Measurements from ENCODE around the gene MAML3.

MAML3 gene

DNA sequence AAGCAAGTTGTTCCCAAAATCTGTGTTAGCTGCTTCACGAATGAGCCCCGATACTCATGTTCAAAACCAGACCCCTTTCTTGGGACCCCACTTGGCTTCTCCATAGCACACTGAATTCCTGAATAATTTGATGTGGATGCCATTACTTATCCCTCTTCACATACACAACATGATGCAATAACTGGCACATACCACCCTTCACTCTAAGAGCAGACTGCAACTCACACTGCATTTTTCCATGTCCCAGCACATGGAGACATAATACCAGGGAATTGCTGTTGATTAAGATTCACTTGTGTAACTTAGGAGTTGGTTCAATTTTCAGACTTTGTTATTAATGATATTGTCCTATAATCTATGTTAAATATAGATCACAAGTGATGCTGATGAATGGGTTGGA, 213.4 kb downstream of the MAML3 start:
- Histone ChIP-seq H3K4me3 (ENCODE audit: severe bottlenecking) (no peak overlapping the region), H3K27ac (ENCODE audit: poor library complexity, severe bottlenecking) (no peak overlapping the region), H3K36me3 (ENCODE audit: low read depth) (no peaks in the 10 kb centered on the region), H3K9me3 (ENCODE audit: severe bottlenecking) (no peaks in the 10 kb centered on the region), H3K4me1 (ENCODE audit: insufficient read depth, poor library complexity, severe bottlenecking) (no peaks in the 10 kb centered on the region), H3K27me3 (ENCODE audit: insufficient read depth, poor library complexity, severe bottlenecking) (no peaks in the 10 kb centered on the region)
- no peak for DNase-seq (ENCODE audit: low spot score)
- TF ChIP-seq, protein P1, sequence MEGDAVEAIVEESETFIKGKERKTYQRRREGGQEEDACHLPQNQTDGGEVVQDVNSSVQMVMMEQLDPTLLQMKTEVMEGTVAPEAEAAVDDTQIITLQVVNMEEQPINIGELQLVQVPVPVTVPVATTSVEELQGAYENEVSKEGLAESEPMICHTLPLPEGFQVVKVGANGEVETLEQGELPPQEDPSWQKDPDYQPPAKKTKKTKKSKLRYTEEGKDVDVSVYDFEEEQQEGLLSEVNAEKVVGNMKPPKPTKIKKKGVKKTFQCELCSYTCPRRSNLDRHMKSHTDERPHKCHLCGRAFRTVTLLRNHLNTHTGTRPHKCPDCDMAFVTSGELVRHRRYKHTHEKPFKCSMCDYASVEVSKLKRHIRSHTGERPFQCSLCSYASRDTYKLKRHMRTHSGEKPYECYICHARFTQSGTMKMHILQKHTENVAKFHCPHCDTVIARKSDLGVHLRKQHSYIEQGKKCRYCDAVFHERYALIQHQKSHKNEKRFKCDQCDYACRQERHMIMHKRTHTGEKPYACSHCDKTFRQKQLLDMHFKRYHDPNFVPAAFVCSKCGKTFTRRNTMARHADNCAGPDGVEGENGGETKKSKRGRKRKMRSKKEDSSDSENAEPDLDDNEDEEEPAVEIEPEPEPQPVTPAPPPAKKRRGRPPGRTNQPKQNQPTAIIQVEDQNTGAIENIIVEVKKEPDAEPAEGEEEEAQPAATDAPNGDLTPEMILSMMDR (IDR thresholded peaks at IDR 0.05; ENCODE audit: poor library complexity, severe bottlenecking): no peak
- ATAC-seq (ENCODE audit: low read depth): no peak

- H3K27ac ChIP-seq (ENCODE audit: poor library complexity, severe bottlenecking): no peak overlapping the region
- no peaks in the 10 kb centered on the region for H3K4me1 ChIP-seq (ENCODE audit: insufficient read depth, poor library complexity, severe bottlenecking)
- TF ChIP-seq, protein P1 (IDR thresholded peaks at IDR 0.05; ENCODE audit: poor library complexity, severe bottlenecking): no peak
- H3K36me3 ChIP-seq (ENCODE audit: low read depth): no peaks in the 10 kb centered on the region
- DNase-seq (ENCODE audit: low spot score) (no peak), ATAC-seq (ENCODE audit: low read depth) (no peak)
- no peaks in the 10 kb centered on the region for H3K27me3 ChIP-seq (ENCODE audit: insufficient read depth, poor library complexity, severe bottlenecking)
- no peak overlapping the region for H3K4me3 ChIP-seq (ENCODE audit: severe bottlenecking)
- no peaks in the 10 kb centered on the region for H3K9me3 ChIP-seq (ENCODE audit: severe bottlenecking)
These were observed 215.6 kb downstream of the MAML3 start for GRCh38 chr4:139938414-139938813.

DNA sequence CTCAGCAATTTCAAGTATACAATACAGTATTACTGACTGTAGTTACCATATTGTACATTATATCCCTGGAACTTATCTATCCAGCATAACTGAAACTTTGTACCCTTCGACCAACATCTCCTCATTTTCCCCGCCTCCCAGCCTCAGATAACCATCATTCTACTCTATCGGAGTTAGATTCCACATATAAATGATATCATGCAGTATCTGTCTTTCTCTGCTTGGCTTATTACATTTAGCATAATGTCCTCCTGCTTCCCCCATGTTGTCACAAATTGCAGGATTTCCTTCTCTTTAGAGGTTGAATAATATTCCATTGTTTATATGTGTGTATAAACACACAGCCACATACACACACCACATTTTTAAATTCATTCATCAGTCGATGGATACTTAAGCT, 218.1 kb downstream of the MAML3 start:
- ATAC-seq (ENCODE audit: low read depth) (no peak), DNase-seq (ENCODE audit: low spot score) (no peak)
- no peaks in the 10 kb centered on the region for H3K4me1 ChIP-seq (ENCODE audit: insufficient read depth, poor library complexity, severe bottlenecking)
- no peaks in the 10 kb centered on the region for H3K9me3 ChIP-seq (ENCODE audit: severe bottlenecking)
- TF ChIP-seq, protein P1 (IDR thresholded peaks at IDR 0.05; ENCODE audit: poor library complexity, severe bottlenecking): no peak
- H3K27ac ChIP-seq (ENCODE audit: poor library complexity, severe bottlenecking): no peak overlapping the region
- H3K36me3 ChIP-seq (ENCODE audit: low read depth): no peaks in the 10 kb centered on the region
- H3K4me3 ChIP-seq (ENCODE audit: severe bottlenecking): no peak overlapping the region
- no peaks in the 10 kb centered on the region for H3K27me3 ChIP-seq (ENCODE audit: insufficient read depth, poor library complexity, severe bottlenecking)

- Histone ChIP-seq H3K27ac (ENCODE audit: poor library complexity, severe bottlenecking) (no peak overlapping the region), H3K4me3 (ENCODE audit: severe bottlenecking) (no peak overlapping the region), H3K4me1 (ENCODE audit: insufficient read depth, poor library complexity, severe bottlenecking) (no peaks in the 10 kb centered on the region), H3K27me3 (ENCODE audit: insufficient read depth, poor library complexity, severe bottlenecking) (no peaks in the 10 kb centered on the region), H3K9me3 (ENCODE audit: severe bottlenecking) (no peaks in the 10 kb centered on the region), H3K36me3 (ENCODE audit: low read depth) (no peaks in the 10 kb centered on the region)
- DNase-seq (ENCODE audit: low spot score) (no peak), ATAC-seq (ENCODE audit: low read depth) (no peak)
- TF ChIP-seq, protein P1 (IDR thresholded peaks at IDR 0.05; ENCODE audit: poor library complexity, severe bottlenecking): no peak
These were observed 219.2 kb downstream of the MAML3 start for GRCh38 chr4:139934708-139935195.

DNA sequence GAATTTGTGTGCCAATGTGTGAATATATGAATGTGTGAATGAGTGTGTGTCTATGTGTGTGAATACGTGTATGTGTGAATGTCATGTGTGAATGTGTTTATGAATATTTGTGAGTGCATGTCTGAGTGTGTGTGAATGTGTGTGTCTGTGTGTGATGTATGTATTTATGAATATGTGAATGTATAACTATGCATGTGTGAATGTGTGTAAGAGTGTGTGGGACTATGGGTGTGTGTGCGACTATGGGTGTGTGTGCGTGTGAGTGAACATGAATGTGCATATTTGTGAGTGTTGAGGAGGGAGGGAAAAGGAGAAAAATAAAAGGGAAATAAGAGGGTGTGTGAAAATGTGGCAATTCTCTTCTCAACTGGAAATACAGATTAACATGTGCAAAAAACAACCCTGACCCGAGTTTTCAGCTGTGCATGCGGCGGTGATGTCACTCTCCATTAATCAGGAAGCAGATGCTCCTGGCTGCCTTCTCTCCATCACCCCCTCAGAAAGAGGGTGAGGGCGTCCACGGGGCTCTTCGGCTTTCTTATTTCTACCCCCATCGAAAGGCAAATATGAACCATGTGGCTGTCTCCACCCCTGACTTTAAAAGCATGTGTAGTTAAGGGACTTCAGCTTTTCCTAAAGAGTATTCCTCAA, 219.8 kb downstream of the MAML3 start:
- H3K27me3 ChIP-seq (ENCODE audit: insufficient read depth, poor library complexity, severe bottlenecking): no peaks in the 10 kb centered on the region
- ATAC-seq (ENCODE audit: low read depth): no peak

More for the DNA sequence above, 219.8 kb downstream of the MAML3 start:
- no peak for DNase-seq (ENCODE audit: low spot score)
- Histone ChIP-seq H3K36me3 (ENCODE audit: low read depth) (no peaks in the 10 kb centered on the region), H3K27ac (ENCODE audit: poor library complexity, severe bottlenecking) (no peak overlapping the region), H3K4me3 (ENCODE audit: severe bottlenecking) (no peak overlapping the region), H3K9me3 (ENCODE audit: severe bottlenecking) (no peaks in the 10 kb centered on the region), H3K4me1 (ENCODE audit: insufficient read depth, poor library complexity, severe bottlenecking) (no peaks in the 10 kb centered on the region)
- TF ChIP-seq, protein P1 (IDR thresholded peaks at IDR 0.05; ENCODE audit: poor library complexity, severe bottlenecking): no peak

Measured in RWPE2 (cell line).